Embryonic facial prominence (tissue), 1 donor: ENCODE data around the gene TRAT1.

ENCODE experiments used
- DNase-seq: peaks from one replicate; pipeline ENCODE4 v3.0.0-alpha.2; 2016; ENCODE audit errors: extremely low spot score

Gene TRAT1

DNA sequence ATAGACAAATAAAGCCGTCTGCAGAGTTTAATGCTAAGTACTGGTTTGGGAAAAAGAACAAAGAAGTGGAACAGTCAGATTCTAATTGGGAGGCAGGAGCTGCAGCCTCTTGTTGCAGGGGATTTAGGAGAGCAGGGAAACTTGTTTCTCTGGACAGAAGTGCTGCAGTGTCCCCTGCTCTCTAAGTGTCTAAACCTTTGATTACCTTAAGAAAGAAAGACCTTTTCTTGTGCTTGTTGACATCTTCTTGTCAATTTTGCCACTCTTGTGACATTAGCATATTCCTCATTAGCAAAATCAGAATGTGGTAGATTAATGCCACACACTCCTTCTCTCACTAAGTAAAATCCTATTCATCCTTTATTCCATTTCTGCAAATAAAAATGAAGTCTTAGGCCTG is 38.8 kb downstream of the TRAT1 start:
- no peak for DNase-seq

DNA sequence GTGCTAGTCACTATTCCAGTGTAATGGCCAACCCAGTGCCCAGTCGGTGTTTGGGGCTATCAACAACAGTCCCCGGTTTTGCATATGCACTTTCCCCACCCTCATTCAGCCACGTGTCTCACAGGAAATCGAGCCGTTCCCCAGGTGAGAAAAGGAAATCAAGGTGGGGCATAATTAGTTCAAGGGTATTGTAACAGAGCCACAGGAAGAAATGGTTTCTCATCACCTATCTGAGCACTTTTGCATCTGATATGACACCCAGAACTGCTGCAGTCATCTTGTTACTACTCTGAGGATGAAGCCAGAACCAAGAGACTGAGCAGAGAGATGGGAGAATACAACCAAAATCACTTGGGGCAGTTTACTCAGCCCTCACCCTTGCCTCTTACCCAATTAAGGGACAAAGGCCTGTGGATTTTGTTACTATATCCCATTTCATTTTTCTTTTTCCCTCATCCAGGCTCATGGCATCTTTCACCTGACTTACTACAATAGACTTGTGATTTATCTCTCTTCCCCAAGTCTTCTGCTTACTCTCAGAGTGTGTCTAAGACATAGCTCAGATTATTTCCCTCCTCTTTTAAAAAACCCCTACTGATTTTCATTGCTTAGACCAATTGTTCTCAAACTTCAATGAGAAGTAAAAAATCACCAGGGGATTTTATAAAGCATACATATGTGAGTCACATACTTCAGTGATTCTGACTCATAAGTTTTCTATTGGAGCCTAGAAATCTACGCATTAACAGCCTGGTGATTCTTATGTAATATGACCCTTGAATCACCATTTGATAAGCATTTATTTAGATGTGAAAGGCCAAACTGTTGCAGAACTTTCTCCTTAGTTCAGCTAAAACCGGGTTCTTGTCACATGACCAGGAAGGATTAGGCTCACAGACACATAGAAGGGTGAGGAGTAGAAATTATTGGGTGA is 40.5 kb downstream of the TRAT1 start:
- no peak for DNase-seq

DNA sequence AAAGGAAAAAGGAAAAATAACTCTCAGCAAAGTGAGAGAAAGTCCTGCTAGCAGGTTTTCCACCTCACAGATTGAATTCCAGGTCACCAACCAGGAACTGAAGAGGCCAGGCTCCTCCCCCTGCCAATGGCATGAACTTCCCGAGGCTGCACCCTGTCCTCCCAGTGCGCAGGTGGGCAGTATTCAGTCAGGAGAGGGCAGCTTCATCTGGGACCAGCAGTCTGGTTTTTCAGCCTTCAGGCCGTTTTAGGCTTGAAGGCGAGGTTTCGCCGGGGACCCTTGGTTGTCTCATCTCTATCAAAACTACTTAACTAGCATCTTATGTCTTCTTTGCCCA is 41.2 kb downstream of the TRAT1 start:
- no peak for DNase-seq

DNA sequence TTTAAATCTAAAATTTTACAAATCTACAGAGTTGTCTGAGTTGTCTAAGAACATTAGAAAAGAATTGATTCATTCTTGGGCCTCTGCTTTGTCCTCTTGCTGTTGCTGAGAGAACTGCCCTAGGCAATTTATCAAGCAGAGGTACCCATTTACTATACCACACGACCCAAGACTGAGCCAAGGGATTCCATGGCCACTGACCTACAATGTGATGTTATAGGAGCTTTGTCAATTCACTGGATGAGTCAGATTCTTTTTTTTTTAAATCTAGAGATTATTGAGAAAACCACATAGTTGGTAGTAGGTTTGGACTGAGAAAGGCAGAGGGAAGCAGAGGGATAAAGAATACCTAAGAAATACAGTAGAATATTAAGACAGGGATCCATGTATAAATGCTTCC is 55.3 kb downstream of the TRAT1 start:
- no peak for DNase-seq

GRCh38 chr3:108879915-108880314 is 57.3 kb downstream of the TRAT1 start:
- DNase-seq, result no peak

DNA sequence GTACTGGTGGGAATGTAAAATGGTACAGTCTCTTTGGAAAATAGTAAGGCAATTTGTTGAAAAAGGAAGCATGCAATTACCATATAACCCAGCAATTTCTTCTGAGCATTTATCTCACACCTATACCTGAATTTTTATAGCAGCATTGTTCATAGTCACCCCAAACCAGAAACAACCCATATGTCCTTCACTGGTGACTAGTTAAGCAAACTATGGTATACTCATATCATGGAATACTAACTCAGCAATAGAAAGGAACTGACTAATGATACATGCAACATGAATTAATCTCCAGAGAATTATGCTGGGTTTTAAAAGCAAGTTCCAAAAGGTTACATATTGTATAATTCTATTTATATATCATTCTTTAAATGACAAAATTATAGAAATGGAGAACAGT is 60.2 kb downstream of the TRAT1 start:
- DNase-seq, result no peak

DNA sequence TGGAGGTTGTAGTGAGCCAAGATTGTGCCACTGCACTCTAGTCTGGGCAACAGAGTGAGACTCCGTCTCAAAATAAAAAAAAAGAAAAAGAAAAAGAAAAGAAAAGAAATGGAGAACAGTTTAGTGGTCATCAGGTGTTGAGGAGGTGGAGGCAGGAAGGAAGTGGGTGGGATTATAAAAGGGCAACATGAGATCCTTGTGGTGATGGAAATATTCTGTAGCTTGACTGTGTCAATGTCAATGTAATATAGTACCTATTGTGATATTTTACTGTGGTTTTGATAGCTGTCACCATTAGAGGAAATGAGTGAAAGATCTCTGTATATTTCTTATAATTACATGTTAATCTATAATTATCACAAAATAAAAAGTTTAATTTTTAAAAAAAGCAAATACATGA is 60.8 kb downstream of the TRAT1 start:
- no peak for DNase-seq

DNA sequence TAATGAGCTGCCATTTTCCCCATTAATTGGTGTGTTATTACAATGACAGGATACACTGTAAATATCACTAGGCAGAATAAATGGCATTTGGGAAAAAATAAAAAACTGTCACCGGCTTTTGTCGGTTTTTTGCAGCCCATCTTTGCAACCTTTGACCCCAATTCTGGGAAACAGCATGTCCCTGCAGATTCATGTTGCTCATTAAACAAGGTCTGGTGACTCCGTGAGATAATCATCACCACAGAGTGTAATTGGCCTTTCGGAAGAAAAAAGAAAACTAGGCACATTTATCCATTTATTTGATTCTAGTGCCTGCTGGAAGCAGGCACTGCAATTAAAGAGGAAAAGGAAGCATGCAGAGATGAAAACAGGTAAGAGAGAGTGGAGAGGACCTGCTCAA is 64.5 kb downstream of the TRAT1 start:
- no peak for DNase-seq

GRCh38 chr3:108887777-108888176 is 65.2 kb downstream of the TRAT1 start:
- DNase-seq, result no peak

- no peak for DNase-seq
These were observed 69.2 kb downstream of the TRAT1 start for GRCh38 chr3:108891833-108892232.

GRCh38 chr3:108894981-108895380 is 72.4 kb downstream of the TRAT1 start:
- no peak for DNase-seq

DNA sequence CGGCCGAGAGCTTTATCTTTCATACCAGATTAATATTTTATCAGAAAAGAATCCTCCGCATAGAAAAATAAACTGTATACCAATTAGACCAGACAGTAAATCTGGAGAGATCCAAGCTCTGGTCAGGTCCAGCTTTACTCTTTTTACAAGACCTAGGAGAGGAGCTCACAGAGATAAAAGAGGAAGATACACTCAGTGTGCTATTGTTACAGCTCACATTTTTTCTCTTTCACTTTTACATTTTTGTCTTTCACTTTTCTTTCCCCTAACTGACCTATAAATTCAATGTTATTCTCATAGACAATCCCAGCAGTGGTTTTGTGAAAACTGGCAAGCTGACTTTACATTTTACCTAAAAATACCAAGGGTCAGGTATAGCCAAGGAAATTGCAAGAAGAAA is 75.3 kb downstream of the TRAT1 start:
- no peak for DNase-seq

GRCh38 chr3:108899530-108899929 is 76.9 kb downstream of the TRAT1 start:
- DNase-seq, result no peak
